GM23248 (cell line): ENCODE data around the gene JPH2. TPM values are rescaled to one million over a fixed set of nuclear protein-coding genes. Genes with fewer than 3 reads are reported as not detected.

Experiments used
- DNase-seq: peaks from one replicate; pipeline ENCODE4 v3.0.0-alpha.2; 2015
- H2AFZ ChIP-seq: fragments of 200-600 bp; sonication (generic); 2 replicates; pipeline ENCODE4 v1.6.1; 2016; ENCODE audit warnings: antibody characterized with exemption
- H3F3A ChIP-seq: fragments of 200-600 bp; sonication (generic); 2 replicates; pipeline ENCODE4 v1.6.1; 2016; ENCODE audit warnings: mild to moderate bottlenecking, antibody characterized with exemption, mixed run types; ENCODE audit not compliant: insufficient read depth
- H3K27ac ChIP-seq: fragments of 200-600 bp; sonication (generic); 2 replicates; pipeline ENCODE4 v1.5.1; 2016; ENCODE audit warnings: mild to moderate bottlenecking
- H3K27me3 ChIP-seq: fragments of 200-600 bp; sonication (generic); replicated peaks from 2 replicates; pipeline ENCODE4 v1.6.1; 2016; ENCODE audit warnings: mild to moderate bottlenecking; ENCODE audit not compliant: insufficient read depth
- H3K36me3 ChIP-seq: fragments of 200-600 bp; sonication (generic); 2 replicates; pipeline ENCODE4 v1.6.1; 2016; ENCODE audit warnings: low read depth, mild to moderate bottlenecking
- H3K4me1 ChIP-seq: fragments of 200-600 bp; sonication (generic); 2 replicates; pipeline ENCODE4 v1.6.1; 2016; ENCODE audit warnings: mild to moderate bottlenecking; ENCODE audit not compliant: insufficient read depth
- H3K4me2 ChIP-seq: fragments of 200-600 bp; sonication (generic); one replicate; pipeline ENCODE4 v1.6.1; 2016; ENCODE audit warnings: mild to moderate bottlenecking; ENCODE audit not compliant: unreplicated experiment
- H3K4me3 ChIP-seq: fragments of 200-600 bp; sonication (generic); 2 replicates; pipeline ENCODE4 v1.5.1; 2016; ENCODE audit warnings: mild to moderate bottlenecking
- H3K79me2 ChIP-seq: fragments of 200-600 bp; sonication (generic); 2 replicates; pipeline ENCODE4 v1.6.1; 2016; ENCODE audit warnings: mild to moderate bottlenecking; ENCODE audit not compliant: insufficient read depth
- H3K9ac ChIP-seq: fragments of 200-600 bp; sonication (generic); 2 replicates; pipeline ENCODE4 v1.6.1; 2016; ENCODE audit warnings: mild to moderate bottlenecking
- H3K9me2 ChIP-seq: fragments of 200-600 bp; sonication (generic); 2 replicates; pipeline ENCODE4 v1.6.1; 2016; ENCODE audit warnings: mixed run types, mild to moderate bottlenecking, moderate library complexity; ENCODE audit not compliant: insufficient read depth
- H3K9me3 ChIP-seq: fragments of 200-600 bp; sonication (generic); one replicate; pipeline ENCODE4 v1.6.1; 2017; ENCODE audit warnings: low read depth
- H4K20me1 ChIP-seq: fragments of 200-600 bp; sonication (generic); 2 replicates; pipeline ENCODE4 v1.6.0; 2016; ENCODE audit not compliant: insufficient read depth
- EZH2 ChIP-seq: fragments of 200-600 bp; sonication (generic); IDR thresholded peaks from 2 replicates; pipeline ENCODE4 v1.6.1; 2018; ENCODE audit warnings: antibody characterized with exemption, mild to moderate bottlenecking; ENCODE audit not compliant: insufficient read depth, poor library complexity, severe bottlenecking
- EZH2phosphoT487 ChIP-seq: fragments of 200-600 bp; sonication (generic); IDR thresholded peaks from 2 replicates; pipeline ENCODE4 v1.6.1; 2018; ENCODE audit warnings: antibody characterized with exemption, moderate library complexity, mild to moderate bottlenecking, low read depth; ENCODE audit not compliant: insufficient read depth
- WGBS, 2 experiments: methylation state at CpG; one replicate each; pipeline ENCODE4 v1.1.6; 2015 to 2017; ENCODE audit warnings: low lambda C conversion rate in 2 of 2, low coverage in 1 of 2; ENCODE audit errors: missing lambda C conversion rate in 2 of 2; 5-methylcytosine and 5-hydroxymethylcytosine counted together
- in situ Hi-C: fragments of 300-500 bp; cut with MboI; formaldehyde crosslinking; loops from 2 replicates; pipeline ENCODE4 v1.15.0; 2020
- polyA plus RNA-seq: library from polyadenylated mRNA; unstranded; fragments of >200 nt; fragmentation: Nextera tagmentation; extraction: Ambion mirVana; gene quantifications from 2 replicates; pipeline ENCODE4 v1.2.1, GENCODE V29; 2016
- total RNA-seq: library from RNA; depleted of rRNA; stranded (reverse); fragments of >200 nt; shearing (Covaris generic); gene quantifications from 2 replicates; pipeline ENCODE4 v1.2.3, GENCODE V29; 2014

The JPH2 gene
- total and polyA plus RNA-seq, 2 experiments from 2014 or later, result 1.8 to 9.7 TPM

DNA sequence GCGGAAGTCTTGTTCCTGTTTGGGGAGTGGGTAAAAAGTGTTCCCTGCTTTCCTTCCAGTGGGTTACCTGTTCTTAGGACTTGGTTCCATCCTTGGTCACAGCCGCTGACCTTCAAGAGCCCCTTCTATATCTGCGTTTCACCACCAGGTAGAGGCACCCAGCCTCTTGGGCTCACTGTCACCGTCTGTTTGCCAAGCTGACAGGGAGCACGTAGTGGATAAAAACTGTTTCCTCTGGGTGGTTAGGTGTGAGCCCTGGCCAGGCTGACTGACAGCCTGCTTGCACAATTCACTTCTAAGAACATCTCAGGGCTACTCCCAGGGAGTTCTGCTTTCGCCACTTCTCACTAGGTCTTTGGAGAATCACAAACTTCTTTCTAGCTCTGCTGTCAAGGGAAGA, 1.8 kb upstream of the JPH2 start:
- peak overlapping the region; percentile 88 for H3K27ac ChIP-seq
- no peaks in the 10 kb centered on the region for H3K36me3 ChIP-seq
- DNase-seq, result no peak
- no peak overlapping the region for H3K4me3 ChIP-seq
- H4K20me1 ChIP-seq, result no peaks in the 10 kb centered on the region
- no peaks in the 10 kb centered on the region for H3K27me3 ChIP-seq
- H3K9me3 ChIP-seq, result no peaks in the 10 kb centered on the region
- no peaks in the 10 kb centered on the region for H3K79me2 ChIP-seq
- in situ Hi-C loops, result loop anchor here (5.0 kb wide), 1 partner anchor 71 kb away; no protein-coding TSS in a partner anchor
- TF ChIP-seq EZH2 (no peak), EZH2phosphoT487 (no peak)
- no peak overlapping the region for H3K9ac ChIP-seq
- H2AFZ ChIP-seq, result no peak overlapping the region
- no peaks in the 10 kb centered on the region for H3K9me2 ChIP-seq
- H3K4me2 ChIP-seq, result no peak overlapping the region
- H3F3A ChIP-seq, result peaks cover 21% of the 10 kb centered on the region
- 84 to 87% methylated on average over 6 of the region's 6 CpGs for WGBS, 2 experiments
- H3K4me1 ChIP-seq, result peaks cover 13% of the 10 kb centered on the region

DNA sequence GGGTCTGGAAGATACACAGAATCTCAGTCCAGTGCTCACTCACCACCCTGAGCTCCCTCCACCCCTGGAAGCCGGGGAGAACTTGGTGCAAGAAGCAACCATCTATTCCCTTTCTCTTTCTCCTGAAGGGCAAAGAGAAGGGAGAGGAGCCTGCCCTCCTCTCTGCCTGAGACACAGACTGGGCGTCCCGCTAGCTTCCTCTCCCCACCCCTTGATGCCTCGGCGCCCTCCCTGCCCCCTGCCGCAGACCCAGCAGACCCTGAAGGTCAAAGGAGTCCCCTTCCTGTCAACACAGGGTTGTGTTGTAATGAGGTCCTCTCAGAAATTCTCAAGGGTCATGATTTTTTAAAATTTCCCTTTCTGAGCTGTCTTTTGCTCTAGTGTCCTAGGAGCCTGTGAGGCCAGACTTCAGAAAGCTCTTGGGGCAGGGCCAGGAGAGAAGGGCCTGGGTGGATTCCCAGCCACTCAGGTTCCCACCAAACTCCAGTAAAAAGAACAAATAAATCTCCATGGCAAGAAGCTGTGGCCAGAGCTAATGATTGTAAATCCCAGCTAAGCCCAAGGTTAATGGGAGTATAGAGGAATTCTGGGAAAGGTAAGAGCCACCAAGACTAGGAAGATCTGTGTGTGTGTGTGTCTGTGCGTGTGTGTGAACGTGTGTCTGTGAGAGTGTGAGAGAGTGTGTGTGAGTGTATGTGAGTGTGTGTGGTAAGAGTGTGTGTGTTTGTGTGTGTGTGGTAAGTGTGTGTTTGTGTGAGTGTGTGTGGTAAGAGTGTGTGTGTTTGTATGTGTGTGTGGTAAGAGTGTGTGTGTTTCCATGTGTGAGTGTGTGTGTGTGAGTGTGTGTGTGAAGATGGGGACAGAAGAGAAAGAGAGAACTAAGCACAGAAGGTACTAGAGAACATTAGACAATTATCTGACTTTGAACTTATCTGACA, 1.1 kb upstream of the JPH2 start:
- H3K36me3 ChIP-seq, result no peaks in the 10 kb centered on the region
- peak overlapping the region; percentile 97 for H3K4me2 ChIP-seq
- H3K27me3 ChIP-seq, result no peaks in the 10 kb centered on the region
- H3K4me3 ChIP-seq, result peak overlapping the region; percentile 79
- peaks cover 21% of the 10 kb centered on the region for H3F3A ChIP-seq
- no peaks in the 10 kb centered on the region for H3K79me2 ChIP-seq
- H2AFZ ChIP-seq, result peak overlapping the region; percentile 90
- peaks cover 13% of the 10 kb centered on the region for H3K4me1 ChIP-seq
- H3K27ac ChIP-seq, result peak overlapping the region; percentile 88
- TF ChIP-seq EZH2phosphoT487 (no peak), EZH2 (no peak)
- no peaks in the 10 kb centered on the region for H3K9me3 ChIP-seq
- in situ Hi-C loops, result loop anchor here (5.0 kb wide), 1 partner anchor 71 kb away; no protein-coding TSS in a partner anchor
- H4K20me1 ChIP-seq, result no peaks in the 10 kb centered on the region
- peak; percentile 69 for DNase-seq
- 19 to 23% methylated on average over 6 to 8 of the region's 8 CpGs for WGBS, 2 experiments
- peak overlapping the region; percentile 73 for H3K9ac ChIP-seq
- no peaks in the 10 kb centered on the region for H3K9me2 ChIP-seq

- H3K79me2 ChIP-seq, result no peaks in the 10 kb centered on the region
- peak overlapping the region; percentile 73 for H3K9ac ChIP-seq
- H3K9me2 ChIP-seq, result no peaks in the 10 kb centered on the region
- H3K4me3 ChIP-seq, result peak overlapping the region; percentile 79
- H3K27me3 ChIP-seq, result no peaks in the 10 kb centered on the region
- peak overlapping the region; percentile 90 for H2AFZ ChIP-seq
- H4K20me1 ChIP-seq, result no peaks in the 10 kb centered on the region
- H3K4me2 ChIP-seq, result peak overlapping the region; percentile 97
- 1 to 13% methylated on average over 8 to 14 of the region's 14 CpGs for WGBS, 2 experiments
- peak; percentile 46 for DNase-seq
- in situ Hi-C loops, result loop anchor here (5.0 kb wide), 1 partner anchor 69 kb away; no protein-coding TSS in a partner anchor
- peak overlapping the region; percentile 88 for H3K27ac ChIP-seq
- peaks cover 13% of the 10 kb centered on the region for H3K4me1 ChIP-seq
- no peaks in the 10 kb centered on the region for H3K36me3 ChIP-seq
- peaks cover 21% of the 10 kb centered on the region for H3F3A ChIP-seq
- no peak for TF ChIP-seq EZH2phosphoT487
- no peak for TF ChIP-seq EZH2
- H3K9me3 ChIP-seq, result no peaks in the 10 kb centered on the region
Observed at GRCh38 chr20:44186674-44187053, 324 bp downstream of the JPH2 start.

GRCh38 chr20:44186201-44186600, 787 bp downstream of the JPH2 start:
- Histone ChIP-seq H3K4me3 (peak overlapping the region; percentile 79), H3K36me3 (no peaks in the 10 kb centered on the region), H3K9ac (peak overlapping the region; percentile 73; the same call in 1 of the 2 replicates), H3F3A (peaks cover 21% of the 10 kb centered on the region), H3K9me2 (no peaks in the 10 kb centered on the region), H3K27ac (no peak overlapping the region), H3K4me1 (peaks cover 13% of the 10 kb centered on the region), H2AFZ (no peak overlapping the region), H3K79me2 (no peaks in the 10 kb centered on the region), H4K20me1 (no peaks in the 10 kb centered on the region), H3K9me3 (no peaks in the 10 kb centered on the region), H3K4me2 (peak overlapping the region; percentile 97), H3K27me3 (no peaks in the 10 kb centered on the region)
- TF ChIP-seq EZH2phosphoT487 (no peak), EZH2 (no peak)
- WGBS, 2 experiments, result 87 to 92% methylated on average over 14 of the region's 14 CpGs
- no peak for DNase-seq
- in situ Hi-C loops, result loop anchor here (5.0 kb wide), 1 partner anchor 69 kb away; no protein-coding TSS in a partner anchor
